ENCODE measurements around the gene CSF1.

Gene CSF1

GRCh38 chr1:109904105-109904817, 6.4 kb upstream of the CSF1 start:
- no peak for TF ChIP-seq CTCF (IDR thresholded peaks at IDR 0.05; ENCODE audit: low read depth, low read length)
- DNase-seq (ENCODE audit: extremely low read depth, low read depth), result no peak

GRCh38 chr1:109905491-109905890, 5.2 kb upstream of the CSF1 start:
- DNase-seq (ENCODE audit: extremely low read depth, low read depth), result no peak
- TF ChIP-seq CTCF (IDR thresholded peaks at IDR 0.05; ENCODE audit: low read depth, low read length), result no peak

- DNase-seq (ENCODE audit: extremely low read depth, low read depth), result no peak
- no peak for TF ChIP-seq CTCF (IDR thresholded peaks at IDR 0.05; ENCODE audit: low read depth, low read length)
These were observed 4.3 kb upstream of the CSF1 start for GRCh38 chr1:109906160-109906838.

GRCh38 chr1:109906839-109907180, 3.8 kb upstream of the CSF1 start:
- no peak for TF ChIP-seq CTCF (IDR thresholded peaks at IDR 0.05; ENCODE audit: low read depth, low read length)

GRCh38 chr1:109907190-109907774, 3.4 kb upstream of the CSF1 start:
- TF ChIP-seq CTCF (IDR thresholded peaks at IDR 0.05; ENCODE audit: low read depth, low read length), result no peak
- no peak for DNase-seq (ENCODE audit: extremely low read depth, low read depth)

More at GRCh38 chr1:109906839-109907180, 3.8 kb upstream of the CSF1 start:
- DNase-seq (ENCODE audit: extremely low read depth, low read depth), result no peak

GRCh38 chr1:109908836-109909235, 1.8 kb upstream of the CSF1 start:
- DNase-seq (ENCODE audit: extremely low read depth, low read depth), result no peak
- no peak for TF ChIP-seq CTCF (IDR thresholded peaks at IDR 0.05; ENCODE audit: low read depth, low read length)

- TF ChIP-seq CTCF (IDR thresholded peaks at IDR 0.05; ENCODE audit: low read depth, low read length), result no peak
- no peak for DNase-seq (ENCODE audit: extremely low read depth, low read depth)
These were observed 1.1 kb upstream of the CSF1 start for GRCh38 chr1:109909561-109909960.

All from AG09319 (cell line).